Liver (tissue), 3 donors: ENCODE data around the gene ABLIM1.

Experiments used
- EGR1 ChIP-seq, 2 donors: IDR thresholded peaks; 2 replicates each; pipeline ENCODE4 v1.6.1; 2016 to 2018; ENCODE audit warnings: antibody characterized with exemption in 2 of 2, low read depth in 2 of 2
- FOXA1 ChIP-seq: IDR thresholded peaks from 2 replicates; pipeline ENCODE4 v1.6.1; 2016; ENCODE audit warnings: antibody characterized with exemption
- GABPA ChIP-seq, 2 donors: IDR thresholded peaks in 1 of 2; conservative IDR thresholded peaks in 1 of 2; 2 replicates each; pipeline ENCODE4 v1.6.1; 2016; ENCODE audit warnings: antibody characterized with exemption in 2 of 2, mild to moderate bottlenecking in 1 of 2, moderate library complexity in 1 of 2
- HNF4G ChIP-seq: IDR thresholded peaks from 2 replicates; pipeline ENCODE4 v1.6.1; 2016; ENCODE audit warnings: antibody characterized with exemption
- JUND ChIP-seq, 2 donors: IDR thresholded peaks; 2 replicates each; pipeline ENCODE4 v1.6.1; 2016; ENCODE audit warnings: antibody characterized with exemption in 2 of 2
- MAX ChIP-seq: IDR thresholded peaks from 2 replicates; pipeline ENCODE4 v1.6.1; 2016; ENCODE audit warnings: antibody characterized with exemption
- NR2F2 ChIP-seq: IDR thresholded peaks from 2 replicates; pipeline ENCODE4 v1.6.1; 2016; ENCODE audit warnings: antibody characterized with exemption
- RAD21 ChIP-seq, 2 donors: IDR thresholded peaks; 2 replicates each; pipeline ENCODE4 v1.6.1; 2016; ENCODE audit warnings: antibody characterized with exemption in 2 of 2, mild to moderate bottlenecking in 2 of 2
- RXRA ChIP-seq, 2 donors: IDR thresholded peaks; 2 replicates each; pipeline ENCODE4 v1.6.1; 2017 to 2018; ENCODE audit warnings: antibody characterized with exemption in 2 of 2, mild to moderate bottlenecking in 1 of 2
- SP1 ChIP-seq: IDR thresholded peaks from 2 replicates; pipeline ENCODE4 v1.6.1; 2018; ENCODE audit warnings: antibody characterized with exemption, mild to moderate bottlenecking
- TAF1 ChIP-seq: conservative IDR thresholded peaks from 2 replicates; pipeline ENCODE4 v1.6.1; 2016; ENCODE audit warnings: antibody characterized with exemption, mild to moderate bottlenecking
- YY1 ChIP-seq: IDR thresholded peaks from 2 replicates; pipeline ENCODE4 v1.6.1; 2016; ENCODE audit warnings: antibody characterized with exemption, mild to moderate bottlenecking
- TF ChIP-seq, protein P1 (sequence below): fragments of 150-350 bp; IDR thresholded peaks from 2 replicates; pipeline ENCODE4 v1.5.1; 2017; ENCODE audit warnings: improper control_type of control experiment, low read depth, low read length; ENCODE audit not compliant: missing input control
- TF ChIP-seq, protein P2 (sequence below): IDR thresholded peaks from 2 replicates; pipeline ENCODE4 v1.6.1; 2016; ENCODE audit warnings: antibody characterized with exemption
- donor health status: healthy.
- donor health status: healthy.

- TF ChIP-seq FOXA1, result no peak
- TF ChIP-seq, protein P1, sequence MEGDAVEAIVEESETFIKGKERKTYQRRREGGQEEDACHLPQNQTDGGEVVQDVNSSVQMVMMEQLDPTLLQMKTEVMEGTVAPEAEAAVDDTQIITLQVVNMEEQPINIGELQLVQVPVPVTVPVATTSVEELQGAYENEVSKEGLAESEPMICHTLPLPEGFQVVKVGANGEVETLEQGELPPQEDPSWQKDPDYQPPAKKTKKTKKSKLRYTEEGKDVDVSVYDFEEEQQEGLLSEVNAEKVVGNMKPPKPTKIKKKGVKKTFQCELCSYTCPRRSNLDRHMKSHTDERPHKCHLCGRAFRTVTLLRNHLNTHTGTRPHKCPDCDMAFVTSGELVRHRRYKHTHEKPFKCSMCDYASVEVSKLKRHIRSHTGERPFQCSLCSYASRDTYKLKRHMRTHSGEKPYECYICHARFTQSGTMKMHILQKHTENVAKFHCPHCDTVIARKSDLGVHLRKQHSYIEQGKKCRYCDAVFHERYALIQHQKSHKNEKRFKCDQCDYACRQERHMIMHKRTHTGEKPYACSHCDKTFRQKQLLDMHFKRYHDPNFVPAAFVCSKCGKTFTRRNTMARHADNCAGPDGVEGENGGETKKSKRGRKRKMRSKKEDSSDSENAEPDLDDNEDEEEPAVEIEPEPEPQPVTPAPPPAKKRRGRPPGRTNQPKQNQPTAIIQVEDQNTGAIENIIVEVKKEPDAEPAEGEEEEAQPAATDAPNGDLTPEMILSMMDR, result no peak
- TF ChIP-seq JUND (IDR thresholded peaks at IDR 0.05), result no peak
- no peak for TF ChIP-seq RAD21 (IDR thresholded peaks at IDR 0.05)
- TF ChIP-seq MAX, result no peak
- no peak for TF ChIP-seq EGR1 (IDR thresholded peaks at IDR 0.05; ENCODE audit: low read depth in 2 of 2)
- no peak for TF ChIP-seq YY1
- no peak for TF ChIP-seq SP1
- no peak for TF ChIP-seq HNF4G
- TF ChIP-seq, protein P2, sequence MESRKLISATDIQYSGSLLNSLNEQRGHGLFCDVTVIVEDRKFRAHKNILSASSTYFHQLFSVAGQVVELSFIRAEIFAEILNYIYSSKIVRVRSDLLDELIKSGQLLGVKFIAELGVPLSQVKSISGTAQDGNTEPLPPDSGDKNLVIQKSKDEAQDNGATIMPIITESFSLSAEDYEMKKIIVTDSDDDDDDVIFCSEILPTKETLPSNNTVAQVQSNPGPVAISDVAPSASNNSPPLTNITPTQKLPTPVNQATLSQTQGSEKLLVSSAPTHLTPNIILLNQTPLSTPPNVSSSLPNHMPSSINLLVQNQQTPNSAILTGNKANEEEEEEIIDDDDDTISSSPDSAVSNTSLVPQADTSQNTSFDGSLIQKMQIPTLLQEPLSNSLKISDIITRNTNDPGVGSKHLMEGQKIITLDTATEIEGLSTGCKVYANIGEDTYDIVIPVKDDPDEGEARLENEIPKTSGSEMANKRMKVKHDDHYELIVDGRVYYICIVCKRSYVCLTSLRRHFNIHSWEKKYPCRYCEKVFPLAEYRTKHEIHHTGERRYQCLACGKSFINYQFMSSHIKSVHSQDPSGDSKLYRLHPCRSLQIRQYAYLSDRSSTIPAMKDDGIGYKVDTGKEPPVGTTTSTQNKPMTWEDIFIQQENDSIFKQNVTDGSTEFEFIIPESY, result no peak
- TF ChIP-seq GABPA (IDR thresholded peaks at IDR 0.05 in 1 of 2, conservative IDR thresholded peaks at IDR 0.05 in 1 of 2), result no peak
- no peak for TF ChIP-seq RXRA (IDR thresholded peaks at IDR 0.05)
- no peak for TF ChIP-seq TAF1
- no peak for TF ChIP-seq NR2F2
Measured at GRCh38 chr10:114432566-114433093, 225.4 kb downstream of the ABLIM1 start.
